Stimulated activated CD8-positive, alpha-beta memory T cell treated with anti-CD3 and anti-CD28 coated beads, Interleukin-7, amount 100 ng/mL, for 48 hours (primary cell): ENCODE measurements around the gene LAMB3.

Experiments
- DNase-seq, 2 donors: peaks; one replicate each; pipeline ENCODE4 v3.0.0-alpha.2; 2020; ENCODE audit warnings: low read depth in 1 of 2; ENCODE audit errors: extremely low read depth in 1 of 2

LAMB3 gene

GRCh38 chr1:209569455-209570207, 82.6 kb downstream of the LAMB3 start:
- peak; percentile 19 to 56 for DNase-seq

- no peak for DNase-seq
Measured at GRCh38 chr1:209567698-209568175, 84.5 kb downstream of the LAMB3 start.

- peak; percentile 41 to 67 for DNase-seq
Measured at GRCh38 chr1:209565759-209566678, 86.2 kb downstream of the LAMB3 start.
